T-cell (primary cell): ENCODE measurements around the gene GCNT2. TPM values are rescaled to one million over a fixed set of nuclear protein-coding genes. Genes with fewer than 3 reads are reported as not detected.

Experiments
- ATAC-seq, 4 experiments: fragments of 200-7000 bp in 3 of 4; fragments of 150-1000 bp in 1 of 4; cut with Tn5 transposase; replicated peaks in 1 of 4; 1 replicate in 3 of 4; 2 replicates in 1 of 4; pipeline ENCODE4 v1.10.0; 2021; ENCODE audit warnings: moderate library complexity in 3 of 4, mild to moderate bottlenecking in 2 of 4, moderate number of reproducible peaks in 1 of 4
- CTCF ChIA-PET, 2 donors: fragments of 300-600 bp; sonication (Branson Sonifier 250); formaldehyde crosslinking; loops; one replicate each; lab custom pipeline; 2022; ENCODE audit warnings: antibody characterized with exemption in 2 of 2; lab: Charles Lee
- POLR2A ChIA-PET, 2 donors: fragments of 300-600 bp; sonication (Branson Sonifier 250); formaldehyde crosslinking; loops; one replicate each; lab custom pipeline; 2022; ENCODE audit warnings: antibody characterized with exemption in 2 of 2; lab: Charles Lee
- DNase-seq, 35 experiments: peaks; one replicate each; pipeline versions ENCODE4 v3.0.0 to v3.0.0-alpha.2; 2013 to 2023
- H3K27ac ChIP-seq: one replicate; pipeline ENCODE4 v1.5.1; 2013; ENCODE audit warnings: low read length
- H3K27me3 ChIP-seq, 2 experiments: replicated peaks in 1 of 2; 1 replicate in 1 of 2; 2 replicates in 1 of 2; pipeline versions ENCODE4 v1.6.1 to v1.7.0; 2013; ENCODE audit warnings: low read length in 1 of 2, mixed read lengths in 1 of 2; ENCODE audit not compliant: control insufficient read depth in 2 of 2, insufficient read depth in 2 of 2; ENCODE audit errors: extremely low read depth in 1 of 2
- H3K36me3 ChIP-seq, 2 donors: 1 replicate in 1 of 2; 2 replicates in 1 of 2; pipeline versions ENCODE4 v1.6.1 to v1.7.0; 2013; ENCODE audit warnings: low read length in 1 of 2; ENCODE audit not compliant: control insufficient read depth in 2 of 2, insufficient read depth in 1 of 2; ENCODE audit errors: extremely low read depth in 1 of 2
- H3K4me1 ChIP-seq, 2 experiments: 1 replicate in 1 of 2; 2 replicates in 1 of 2; pipeline versions ENCODE4 v1.6.1 to v1.7.0; 2013; ENCODE audit warnings: low read length in 2 of 2, mixed read lengths in 1 of 2; ENCODE audit not compliant: insufficient read depth in 2 of 2, control insufficient read depth in 1 of 2; ENCODE audit errors: extremely low read depth in 1 of 2
- H3K4me3 ChIP-seq, 2 donors: 1 replicate in 1 of 2; 2 replicates in 1 of 2; pipeline versions ENCODE4 v1.5.1 to v1.7.0; 2013; ENCODE audit warnings: mild to moderate bottlenecking in 2 of 2, low read length in 1 of 2, moderate library complexity in 1 of 2; ENCODE audit not compliant: control insufficient read depth in 1 of 2; ENCODE audit errors: extremely low read depth in 1 of 2
- H3K9me3 ChIP-seq: 2 replicates; pipeline ENCODE4 v1.7.0; 2013
- H3K27ac Mint-ChIP-seq, 2 donors: one replicate each; pipeline ENCODE4 v1.8.0; 2020 to 2021; ENCODE audit warnings: mild to moderate bottlenecking in 2 of 2, mixed read lengths in 2 of 2
- H3K27me3 Mint-ChIP-seq, 2 donors: one replicate each; pipeline ENCODE4 v1.8.0; 2021 to 2022; ENCODE audit warnings: mixed read lengths in 2 of 2
- H3K36me3 Mint-ChIP-seq: one replicate; pipeline ENCODE4 v1.8.0; 2021; ENCODE audit warnings: mixed read lengths
- H3K4me1 Mint-ChIP-seq, 3 donors: one replicate each; pipeline ENCODE4 v1.8.0; 2020 to 2022; ENCODE audit warnings: mixed read lengths in 3 of 3, mild to moderate bottlenecking in 1 of 3
- H3K4me3 Mint-ChIP-seq, 3 donors: one replicate each; pipeline ENCODE4 v1.8.0; 2020 to 2022; ENCODE audit warnings: mild to moderate bottlenecking in 3 of 3, mixed read lengths in 3 of 3, moderate library complexity in 3 of 3
- H3K9me3 Mint-ChIP-seq, 3 donors: one replicate each; pipeline ENCODE4 v1.8.0; 2020 to 2022; ENCODE audit warnings: mixed read lengths in 3 of 3
- WGBS: methylation state at CpG from one replicate; pipeline ENCODE4 v1.1.5; 2013; ENCODE audit warnings: missing lambda C conversion rate; ENCODE audit not compliant: insufficient coverage; 5-methylcytosine and 5-hydroxymethylcytosine counted together
- total RNA-seq, 35 experiments: library from RNA in 6 of 35; stranded (reverse) in 6 of 35; fragments of 120-200 nt in 1 of 35; gene quantifications; one replicate each; pipeline versions ENCODE4 v1.2.1 to v1.2.4 and lab custom pipeline; 2013 to 2026

Gene GCNT2
- total RNA-seq, 5 donors from 2014 or later (not counting 1 experiment from before 2014, with no cell fraction given), result 2.2 to 6.8 (median 2.9) TPM

DNA sequence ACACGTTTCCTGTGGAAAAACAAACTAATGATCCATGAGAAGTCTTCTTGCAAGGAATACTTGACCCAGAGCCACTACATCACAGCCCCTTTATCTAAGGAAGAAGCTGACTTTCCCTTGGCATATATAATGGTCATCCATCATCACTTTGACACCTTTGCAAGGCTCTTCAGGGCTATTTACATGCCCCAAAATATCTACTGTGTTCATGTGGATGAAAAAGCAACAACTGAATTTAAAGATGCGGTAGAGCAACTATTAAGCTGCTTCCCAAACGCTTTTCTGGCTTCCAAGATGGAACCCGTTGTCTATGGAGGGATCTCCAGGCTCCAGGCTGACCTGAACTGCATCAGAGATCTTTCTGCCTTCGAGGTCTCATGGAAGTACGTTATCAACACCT, 35.4 kb downstream of the GCNT2 start:
- DNase-seq (no peak), ATAC-seq (no peak)
- no peak overlapping the region for H3K27ac Mint-ChIP-seq
- H3K4me1 ChIP-seq, result no peaks in the 10 kb centered on the region
- POLR2A ChIA-PET, result no interaction called here
- peaks cover 0 to 5% (median 2%) of the 10 kb centered on the region in 3 donors for H3K4me1 Mint-ChIP-seq
- WGBS, result 97% methylated on average over 4 of the region's 6 CpGs
- no peaks in the 10 kb centered on the region for H3K27me3 ChIP-seq
- peaks cover 0 to 3% of the 10 kb centered on the region in 2 donors for H3K36me3 ChIP-seq
- H3K36me3 Mint-ChIP-seq, result peaks cover 34% of the 10 kb centered on the region
- H3K27ac ChIP-seq, result no peak overlapping the region
- no peaks in the 10 kb centered on the region for H3K9me3 Mint-ChIP-seq
- H3K27me3 Mint-ChIP-seq, result no peaks in the 10 kb centered on the region
- H3K4me3 Mint-ChIP-seq, result no peak overlapping the region
- CTCF ChIA-PET, result no interaction called here
- no peak overlapping the region for H3K4me3 ChIP-seq
- H3K9me3 ChIP-seq, result no peaks in the 10 kb centered on the region

DNA sequence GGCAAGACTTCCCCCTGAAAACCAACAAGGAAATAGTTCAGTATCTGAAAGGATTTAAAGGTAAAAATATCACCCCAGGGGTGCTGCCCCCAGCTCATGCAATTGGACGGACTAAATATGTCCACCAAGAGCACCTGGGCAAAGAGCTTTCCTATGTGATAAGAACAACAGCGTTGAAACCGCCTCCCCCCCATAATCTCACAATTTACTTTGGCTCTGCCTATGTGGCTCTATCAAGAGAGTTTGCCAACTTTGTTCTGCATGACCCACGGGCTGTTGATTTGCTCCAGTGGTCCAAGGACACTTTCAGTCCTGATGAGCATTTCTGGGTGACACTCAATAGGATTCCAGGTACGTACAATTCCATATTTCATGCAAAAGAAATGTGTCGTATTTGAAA, 35.8 kb downstream of the GCNT2 start:
- H3K27ac ChIP-seq, result no peak overlapping the region
- no peak overlapping the region for H3K27ac Mint-ChIP-seq
- ChIA-PET POLR2A (no interaction called here), CTCF (no interaction called here)
- H3K4me1 Mint-ChIP-seq, result peaks cover 0 to 5% (median 2%) of the 10 kb centered on the region in 3 donors
- H3K4me3 ChIP-seq, result no peak overlapping the region
- no peaks in the 10 kb centered on the region for H3K4me1 ChIP-seq
- H3K27me3 Mint-ChIP-seq, result no peaks in the 10 kb centered on the region
- H3K36me3 Mint-ChIP-seq, result peaks cover 34% of the 10 kb centered on the region
- peaks cover 0 to 3% of the 10 kb centered on the region in 2 donors for H3K36me3 ChIP-seq
- H3K4me3 Mint-ChIP-seq, result no peak overlapping the region
- H3K9me3 ChIP-seq, result no peaks in the 10 kb centered on the region
- 83% methylated on average over 3 of the region's 6 CpGs for WGBS
- ATAC-seq (no peak), DNase-seq (no peak)
- no peaks in the 10 kb centered on the region for H3K9me3 Mint-ChIP-seq
- no peaks in the 10 kb centered on the region for H3K27me3 ChIP-seq

DNA sequence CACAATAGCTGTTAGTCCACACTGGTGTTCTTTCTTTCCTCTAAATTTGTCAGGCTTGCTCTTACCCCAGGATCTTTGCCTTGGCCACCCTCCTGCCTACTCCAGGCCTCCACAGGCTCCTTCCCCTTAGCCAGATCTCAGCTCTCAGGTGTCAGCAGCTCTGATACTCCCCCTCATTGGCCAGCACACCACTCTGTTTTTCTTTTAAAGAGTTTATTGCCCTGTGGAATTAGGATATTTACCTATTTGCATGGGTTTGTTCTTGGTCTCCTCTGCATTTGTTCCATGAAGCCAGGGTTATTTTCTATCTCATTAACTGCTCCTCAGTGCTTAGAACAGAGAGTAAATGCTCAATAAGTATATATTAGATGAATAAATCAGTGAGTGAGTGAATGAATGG, 36.8 kb downstream of the GCNT2 start:
- no peaks in the 10 kb centered on the region for H3K27me3 ChIP-seq
- H3K9me3 ChIP-seq, result no peaks in the 10 kb centered on the region
- no peak for ATAC-seq
- no peak overlapping the region for H3K4me3 Mint-ChIP-seq
- peaks cover 0 to 3% of the 10 kb centered on the region in 2 donors for H3K36me3 ChIP-seq
- peaks cover 28% of the 10 kb centered on the region for H3K36me3 Mint-ChIP-seq
- H3K27me3 Mint-ChIP-seq, result no peaks in the 10 kb centered on the region
- CTCF ChIA-PET, result no interaction called here
- H3K27ac Mint-ChIP-seq, result no peak overlapping the region
- POLR2A ChIA-PET, result no interaction called here
- H3K4me1 Mint-ChIP-seq, result peaks cover 0 to 5% (median 2%) of the 10 kb centered on the region in 3 donors
- H3K4me3 ChIP-seq, result no peak overlapping the region
- no peaks in the 10 kb centered on the region for H3K9me3 Mint-ChIP-seq
- no peak for DNase-seq
- H3K4me1 ChIP-seq, result no peaks in the 10 kb centered on the region
- no peak overlapping the region for H3K27ac ChIP-seq

DNA sequence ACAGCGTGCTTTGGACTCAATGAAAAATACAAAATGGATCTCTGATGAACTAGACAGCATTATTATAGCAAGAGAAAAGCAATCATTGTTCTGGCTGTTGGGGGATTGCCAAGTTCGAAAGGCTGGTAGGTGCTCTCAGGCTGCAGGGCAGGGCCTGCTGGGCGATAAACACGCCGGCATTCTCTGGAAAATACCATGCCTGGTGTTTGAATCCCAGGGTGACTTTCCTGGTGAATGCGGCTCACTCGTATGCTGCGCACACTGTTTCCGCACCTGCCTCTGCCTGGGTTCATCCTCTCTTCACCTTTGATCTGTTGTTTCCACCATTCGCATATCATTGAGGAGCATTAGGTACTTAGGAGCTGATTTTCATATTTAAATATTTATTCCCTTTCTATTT, 37.4 kb downstream of the GCNT2 start:
- POLR2A ChIA-PET, result interaction anchor here in 1 of 2 donors (0.7 kb wide), 1 partner anchor 41 kb away, joined by 4 read pairs; no protein-coding TSS in a partner anchor
- Mint-ChIP-seq H3K36me3 (peaks cover 24% of the 10 kb centered on the region), H3K4me1 (peaks cover 0 to 5% (median 2%) of the 10 kb centered on the region in 3 donors)

DNA sequence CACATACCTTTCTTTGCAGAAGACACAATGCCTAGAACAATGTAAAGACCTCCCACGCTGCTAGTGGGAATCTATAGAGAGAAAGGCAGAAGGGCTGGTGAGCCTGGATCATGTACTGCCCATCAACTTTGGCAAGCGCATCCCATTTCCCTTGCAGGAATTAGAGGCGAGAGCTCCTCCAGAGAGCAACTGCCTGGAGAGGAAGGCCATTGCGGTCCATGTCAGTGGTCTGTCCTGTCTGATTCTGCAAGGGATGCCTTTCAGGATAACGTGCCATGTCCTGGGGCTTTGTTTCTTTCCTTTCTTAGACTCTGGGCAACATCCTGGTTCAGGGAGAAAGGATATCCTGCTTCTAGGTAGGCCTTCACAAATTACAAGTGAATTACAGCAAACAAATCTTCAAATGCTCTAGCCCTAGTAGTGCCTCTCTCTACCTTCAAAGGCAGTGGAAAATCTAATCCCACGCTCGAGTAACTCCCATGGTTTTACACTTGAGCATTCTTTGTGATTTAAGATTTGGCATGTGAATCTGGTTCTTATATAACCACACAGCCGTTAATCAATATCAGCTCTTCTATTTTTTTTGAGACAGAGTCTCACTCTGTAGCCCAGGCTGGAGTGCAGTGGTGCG, 38.5 kb downstream of the GCNT2 start:
- Mint-ChIP-seq H3K4me1 (peaks cover 0 to 5% (median 2%) of the 10 kb centered on the region in 3 donors), H3K27me3 (no peaks in the 10 kb centered on the region), H3K36me3 (peaks cover 24% of the 10 kb centered on the region), H3K27ac (no peak overlapping the region), H3K4me3 (no peak overlapping the region), H3K9me3 (no peaks in the 10 kb centered on the region)
- H3K27ac ChIP-seq, result no peak overlapping the region
- 95% methylated on average over 3 of the region's 9 CpGs for WGBS
- H3K4me3 ChIP-seq, result no peak overlapping the region
- no peaks in the 10 kb centered on the region for H3K9me3 ChIP-seq
- DNase-seq (no peak), ATAC-seq (no peak)
- H3K36me3 ChIP-seq, result peaks cover 0 to 3% of the 10 kb centered on the region in 2 donors
- ChIA-PET CTCF (no interaction called here), POLR2A (no interaction called here)
- no peaks in the 10 kb centered on the region for H3K27me3 ChIP-seq
- no peaks in the 10 kb centered on the region for H3K4me1 ChIP-seq

More for the DNA sequence above, 37.4 kb downstream of the GCNT2 start:
- ATAC-seq (no peak), DNase-seq (no peak)
- no peaks in the 10 kb centered on the region for H3K27me3 Mint-ChIP-seq
- CTCF ChIA-PET, result no interaction called here
- Histone ChIP-seq H3K4me3 (no peak overlapping the region), H3K27ac (no peak overlapping the region), H3K4me1 (no peaks in the 10 kb centered on the region), H3K36me3 (peaks cover 0 to 3% of the 10 kb centered on the region in 2 donors), H3K9me3 (no peaks in the 10 kb centered on the region), H3K27me3 (no peaks in the 10 kb centered on the region)
- no peaks in the 10 kb centered on the region for H3K9me3 Mint-ChIP-seq
- H3K27ac Mint-ChIP-seq, result no peak overlapping the region
- H3K4me3 Mint-ChIP-seq, result no peak overlapping the region
- 98% methylated on average over 5 of the region's 10 CpGs for WGBS

DNA sequence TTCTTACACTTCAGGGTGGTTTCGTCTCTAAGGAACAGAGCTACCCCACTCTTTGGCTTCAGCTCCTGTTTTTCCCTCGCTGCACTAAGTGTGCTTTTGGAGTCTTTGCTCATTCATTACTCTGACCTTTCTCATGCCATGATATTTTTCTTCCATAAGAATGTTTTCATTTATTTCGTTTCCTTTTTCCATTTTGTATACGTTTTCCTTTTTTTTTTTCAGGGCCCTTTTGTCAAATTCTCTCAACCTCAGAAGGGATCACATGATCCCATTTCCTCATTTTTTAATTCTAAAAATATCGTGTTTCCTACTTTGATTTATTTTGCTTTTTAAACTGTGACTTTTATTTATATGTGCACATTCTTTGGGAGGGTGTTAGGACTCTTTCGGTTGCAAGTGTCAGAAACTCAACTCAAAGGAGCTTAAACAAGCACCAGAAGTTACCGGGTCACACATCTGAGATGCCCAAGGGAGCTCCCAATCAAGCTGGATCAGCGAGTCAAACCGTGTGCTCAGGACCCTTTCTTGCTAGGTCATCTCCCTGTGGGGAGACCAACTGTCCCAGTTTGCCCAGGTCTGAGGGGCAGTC, 40.6 kb downstream of the GCNT2 start:
- Histone ChIP-seq H3K27ac (no peak overlapping the region), H3K9me3 (no peaks in the 10 kb centered on the region), H3K36me3 (peaks cover 0 to 3% of the 10 kb centered on the region in 2 donors), H3K4me1 (no peaks in the 10 kb centered on the region), H3K27me3 (no peaks in the 10 kb centered on the region), H3K4me3 (no peak overlapping the region)
- Mint-ChIP-seq H3K36me3 (peaks cover 13% of the 10 kb centered on the region), H3K4me1 (no peaks in the 10 kb centered on the region), H3K27ac (no peak overlapping the region), H3K27me3 (no peaks in the 10 kb centered on the region), H3K4me3 (no peak overlapping the region), H3K9me3 (no peaks in the 10 kb centered on the region)
- DNase-seq, result no peak
- CTCF ChIA-PET, result no interaction called here
- POLR2A ChIA-PET, result interaction anchor here in 1 of 2 donors (0.6 kb wide), 1 partner anchor 18 kb away, joined by 7 read pairs; no protein-coding TSS in a partner anchor
- WGBS, result 77% methylated on average over 7 of the region's 9 CpGs
- ATAC-seq, result no peak
